HEK293T (cell line): ENCODE results near the gene SIRT5.
A peak's percentile ranks its signal among the peaks of the same experiment; 100 is the strongest.

ENCODE experiments used
- CTCF ChIA-PET: fragments of 350-600 bp; formaldehyde crosslinking; extraction: SDS; loops from one replicate; lab custom pipeline; 2021; ENCODE audit warnings: antibody characterized with exemption, inconsistent platforms; lab: Yijun Ruan, JAX
- POLR2A ChIA-PET: fragments of 350-600 bp; formaldehyde crosslinking; extraction: SDS; loops from one replicate; lab custom pipeline; 2020; ENCODE audit warnings: antibody characterized with exemption, inconsistent platforms; lab: Yijun Ruan, JAX
- DNase-seq: peaks from one replicate; pipeline ENCODE4 v3.0.0; 2012; ENCODE audit warnings: mixed read lengths; ENCODE audit errors: extremely low spot score
- ARNT ChIP-seq: fragments of 450-650 bp; IDR thresholded peaks from 2 replicates; pipeline ENCODE4 v1.6.1; 2017; ENCODE audit warnings: mild to moderate bottlenecking
- BHLHE40 ChIP-seq: fragments of 450-650 bp; IDR thresholded peaks from 2 replicates; pipeline ENCODE4 v1.6.1; 2016; ENCODE audit warnings: mild to moderate bottlenecking, moderate library complexity, borderline replicate concordance
- CTBP1 ChIP-seq: fragments of 450-650 bp; IDR thresholded peaks from 2 replicates; pipeline ENCODE4 v1.6.1; 2016; ENCODE audit warnings: borderline replicate concordance
- ELF4 ChIP-seq: fragments of 450-650 bp; IDR thresholded peaks from 2 replicates; pipeline ENCODE4 v1.6.1; 2017; ENCODE audit warnings: antibody characterized with exemption
- FOXA1 ChIP-seq: fragments of 450-650 bp; IDR thresholded peaks from 2 replicates; pipeline ENCODE4 v1.6.1; 2016; ENCODE audit warnings: mild to moderate bottlenecking
- FOXK2 ChIP-seq: fragments of 450-650 bp; IDR thresholded peaks from 2 replicates; pipeline ENCODE4 v1.6.1; 2016; ENCODE audit warnings: mild to moderate bottlenecking
- FOXM1 ChIP-seq: fragments of 450-650 bp; IDR thresholded peaks from 2 replicates; pipeline ENCODE4 v1.6.1; 2017; ENCODE audit warnings: mild to moderate bottlenecking, borderline replicate concordance
- HDGF ChIP-seq: fragments of 450-650 bp; IDR thresholded peaks from 2 replicates; pipeline ENCODE4 v1.6.1; 2017; ENCODE audit warnings: antibody characterized with exemption, borderline replicate concordance
- L3MBTL2 ChIP-seq: fragments of 450-650 bp; conservative IDR thresholded peaks from 2 replicates; pipeline ENCODE4 v1.6.1; 2016; ENCODE audit warnings: mild to moderate bottlenecking
- LEF1 ChIP-seq: fragments of 450-650 bp; IDR thresholded peaks from 2 replicates; pipeline ENCODE4 v1.6.1; 2017; ENCODE audit warnings: mild to moderate bottlenecking, borderline replicate concordance
- NFRKB ChIP-seq: fragments of 450-650 bp; IDR thresholded peaks from 2 replicates; pipeline ENCODE4 v1.6.1; 2016; ENCODE audit warnings: mild to moderate bottlenecking, moderate library complexity
- PKNOX1 ChIP-seq: fragments of 450-650 bp; IDR thresholded peaks from 2 replicates; pipeline ENCODE4 v1.6.1; 2016
- SP1 ChIP-seq: fragments of 450-650 bp; IDR thresholded peaks from 2 replicates; pipeline ENCODE4 v1.6.1; 2017
- SUZ12 ChIP-seq: fragments of 450-650 bp; IDR thresholded peaks from 2 replicates; pipeline ENCODE4 v1.6.1; 2016; ENCODE audit warnings: mild to moderate bottlenecking
- TARDBP ChIP-seq: fragments of 450-650 bp; IDR thresholded peaks from 2 replicates; pipeline ENCODE4 v1.6.1; 2016
- ZNF384 ChIP-seq: fragments of 450-650 bp; IDR thresholded peaks from 2 replicates; pipeline ENCODE4 v1.6.1; 2016

The SIRT5 gene

GRCh38 chr6:13561624-13562267 lies 12.7 kb upstream of the SIRT5 start:
- no peak for DNase-seq
- ChIA-PET CTCF (interaction anchor here (0.6 to 1.2 kb wide), 3 partner anchors 8 to 13 kb away, joined by 4 to 13 read pairs (median 8); partner anchors contain the start of gene SIRT5), POLR2A (interaction anchor here (1.1 to 5.3 kb wide), 3 partner anchors 12 to 151 kb away, joined by 3 to 28 read pairs (median 5); partner anchors contain the start of genes NOL7, RANBP9 and SIRT5)
- TF ChIP-seq SUZ12 (no peak), NFRKB (no peak), HDGF (no peak), CTBP1 (no peak), ARNT (no peak), ELF4 (no peak), LEF1 (no peak), ZNF384 (no peak), BHLHE40 (no peak), FOXA1 (no peak)

- peak; percentile 55 for TF ChIP-seq CTBP1
- TF ChIP-seq PKNOX1, result peak; percentile 93
- TF ChIP-seq BHLHE40, result no peak
- peak; percentile 75; the same call in 1 of the 2 replicates for TF ChIP-seq ARNT
- no peak for DNase-seq
- CTCF ChIA-PET, result interaction anchor here (1.7 to 2.2 kb wide), 2 partner anchors 10 to 12 kb away, joined by 6 to 11 read pairs; partner anchors contain the start of gene SIRT5
- POLR2A ChIA-PET, result interaction anchor here (0.7 to 5.3 kb wide), 3 partner anchors 11 to 235 kb away, joined by 3 to 28 read pairs (median 4); partner anchors contain the start of genes RANBP9, SIRT5 and TBC1D7
Observed at GRCh38 chr6:13563009-13563408, 11.4 kb upstream of the SIRT5 start.

GRCh38 chr6:13565921-13566320 lies 8.5 kb upstream of the SIRT5 start:
- no peak for DNase-seq
- ChIA-PET POLR2A (interaction anchor here (1.1 kb wide), 1 partner anchor 9 kb away, joined by 5 read pairs; the partner anchor contains the start of gene SIRT5), CTCF (interaction anchor here (0.8 to 1.5 kb wide), 2 partner anchors 9 to 29 kb away, joined by 3 to 6 read pairs; partner anchors contain the start of gene SIRT5)
- TF ChIP-seq BHLHE40 (no peak), NFRKB (no peak), HDGF (no peak), LEF1 (no peak)

- POLR2A ChIA-PET, result interaction anchor here (1.1 kb wide), 1 partner anchor 8 kb away, joined by 5 read pairs; the partner anchor contains the start of gene SIRT5
- no peak for TF ChIP-seq BHLHE40
- no peak for TF ChIP-seq TARDBP
- TF ChIP-seq NFRKB, result no peak
- no peak for TF ChIP-seq CTBP1
- no peak for TF ChIP-seq FOXM1
- no peak for TF ChIP-seq L3MBTL2
- TF ChIP-seq ZNF384, result no peak
- TF ChIP-seq FOXK2, result no peak
- TF ChIP-seq LEF1, result no peak
- TF ChIP-seq PKNOX1, result no peak
- TF ChIP-seq SUZ12, result no peak
- TF ChIP-seq SP1, result no peak
- TF ChIP-seq ARNT, result no peak
- no peak for TF ChIP-seq ELF4
- TF ChIP-seq FOXA1, result no peak
- TF ChIP-seq HDGF, result no peak
- CTCF ChIA-PET, result interaction anchor here (1.5 kb wide), 1 partner anchor 8 kb away, joined by 6 read pairs; the partner anchor contains the start of gene SIRT5
- no peak for DNase-seq
Observed at GRCh38 chr6:13566500-13566899, 7.9 kb upstream of the SIRT5 start.

- ChIA-PET POLR2A (no interaction called here), CTCF (interaction anchor here (0.5 kb wide), 1 partner anchor 234 kb away, joined by 3 read pairs; no protein-coding TSS in a partner anchor)
- TF ChIP-seq L3MBTL2 (no peak), TARDBP (no peak), HDGF (no peak), CTBP1 (no peak)
- DNase-seq, result no peak
Observed at GRCh38 chr6:13568970-13569369, 5.4 kb upstream of the SIRT5 start.

GRCh38 chr6:13572240-13572639 lies 2.2 kb upstream of the SIRT5 start:
- ChIA-PET POLR2A (no interaction called here), CTCF (no interaction called here)
- DNase-seq, result no peak
- TF ChIP-seq FOXA1 (no peak), L3MBTL2 (no peak), BHLHE40 (no peak), TARDBP (no peak), FOXK2 (no peak), ARNT (no peak), SP1 (no peak), SUZ12 (no peak), HDGF (no peak), FOXM1 (no peak), PKNOX1 (no peak), NFRKB (no peak), ZNF384 (no peak), CTBP1 (no peak), ELF4 (no peak), LEF1 (no peak)
